Measurements from ENCODE around the gene CCDC102A.
"Not testable (repeated sequence)": the region's sequence is repeated elsewhere in the genome, so short reads cannot be mapped to it uniquely, and the experiment has no call there.

The CCDC102A gene

DNA sequence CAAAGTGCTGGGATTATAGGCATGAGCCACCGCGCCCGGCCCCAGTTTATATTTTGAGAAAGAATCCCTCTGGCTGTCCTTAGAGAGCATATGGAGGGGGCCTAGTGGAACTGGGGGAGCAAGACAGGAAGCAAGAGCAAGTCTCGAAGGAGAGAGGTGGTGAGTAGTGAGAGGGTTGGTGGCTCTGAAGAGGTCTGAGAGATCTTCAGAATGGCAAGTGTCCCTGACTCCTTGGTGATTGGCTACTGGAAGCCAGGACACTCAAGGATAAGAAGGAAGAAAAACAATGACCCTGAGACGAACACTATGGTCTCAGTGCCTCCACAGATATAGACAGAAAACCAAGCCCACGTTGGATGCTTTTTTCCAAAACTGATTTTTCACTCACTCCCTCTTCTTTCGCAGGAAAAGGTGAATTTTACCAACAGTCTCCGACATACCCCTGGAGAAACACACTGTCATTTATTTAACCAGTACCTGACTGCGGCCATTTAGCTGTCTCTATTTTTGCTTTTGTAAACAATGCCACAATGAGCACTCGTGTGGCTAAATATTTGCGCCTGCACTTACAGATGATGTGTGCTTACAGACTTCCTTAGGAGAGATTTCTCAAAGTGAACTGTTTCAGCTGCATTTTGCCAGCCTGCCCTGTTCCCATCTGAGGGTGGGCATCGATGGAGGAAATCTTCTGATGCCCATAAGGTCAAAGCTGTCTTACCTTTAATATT, 34.2 kb downstream of the CCDC102A start:
- no peak for DNase-seq

DNA sequence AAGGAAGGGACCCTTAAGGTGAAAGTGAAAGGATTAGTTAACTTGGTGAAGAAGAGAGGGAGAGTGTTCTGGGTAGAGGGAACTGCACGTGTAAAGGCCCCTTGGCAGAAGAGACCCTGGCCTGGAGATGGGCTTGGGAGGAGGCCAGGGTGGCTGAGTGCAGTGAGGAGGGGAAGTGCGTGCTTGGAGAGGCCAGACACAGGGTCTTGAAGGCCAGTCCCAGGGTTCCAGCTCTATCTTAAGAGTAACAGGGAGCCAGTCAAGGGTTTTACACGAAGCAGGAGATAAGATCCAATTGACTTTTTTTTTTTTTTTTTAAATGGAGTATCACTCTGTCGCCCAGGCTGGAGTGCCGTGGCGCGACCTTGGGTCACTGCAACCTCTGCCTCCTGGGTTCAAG, 34.9 kb downstream of the CCDC102A start:
- no peak for DNase-seq

DNA sequence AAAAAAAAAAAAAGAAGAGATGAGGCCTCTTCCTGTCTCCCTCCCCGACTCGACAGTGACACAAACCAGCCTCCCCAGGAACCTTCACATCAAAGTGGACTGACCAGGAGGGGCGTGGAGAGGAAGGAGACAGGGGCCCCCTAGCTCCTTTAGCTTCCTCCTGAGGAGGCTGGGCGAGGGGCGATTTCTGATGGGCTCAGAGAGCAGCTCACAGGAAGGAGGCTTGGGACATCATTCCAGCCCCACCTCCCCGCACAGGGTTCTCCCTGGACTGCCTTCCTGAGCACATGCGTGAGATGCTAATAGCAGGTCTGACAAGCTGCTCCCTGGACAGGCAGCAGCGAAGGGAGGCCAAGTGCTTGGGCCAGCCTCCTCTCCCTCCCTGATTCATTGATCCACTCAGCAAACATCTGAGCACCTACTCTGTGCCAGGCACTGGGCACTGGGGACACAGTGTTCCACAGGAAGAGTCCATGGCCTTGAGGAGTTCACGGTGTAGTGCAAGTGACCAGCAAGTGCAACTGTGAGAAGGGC, 35.7 kb downstream of the CCDC102A start:
- DNase-seq = no peak

DNA sequence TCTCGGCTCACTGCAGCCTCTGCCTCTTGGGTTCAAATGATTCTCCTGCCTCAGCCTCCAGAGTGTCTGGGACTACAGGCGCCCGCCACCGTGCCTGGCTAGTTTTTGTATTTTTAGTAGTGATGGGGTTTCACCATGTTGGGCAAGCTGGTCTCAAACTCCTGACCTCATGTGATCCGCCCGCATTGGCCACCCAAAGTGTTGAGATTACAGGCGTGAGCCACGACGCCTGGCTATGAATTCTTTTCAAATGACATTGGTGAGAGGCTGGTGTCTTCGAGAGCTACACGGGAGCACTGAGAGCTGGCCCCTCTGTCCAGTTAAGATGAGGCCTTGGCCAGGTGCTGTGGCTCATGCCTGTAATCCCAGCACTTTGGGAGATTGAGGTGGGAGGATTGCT, 36.4 kb downstream of the CCDC102A start:
- DNase-seq = not testable (repeated sequence)

DNA sequence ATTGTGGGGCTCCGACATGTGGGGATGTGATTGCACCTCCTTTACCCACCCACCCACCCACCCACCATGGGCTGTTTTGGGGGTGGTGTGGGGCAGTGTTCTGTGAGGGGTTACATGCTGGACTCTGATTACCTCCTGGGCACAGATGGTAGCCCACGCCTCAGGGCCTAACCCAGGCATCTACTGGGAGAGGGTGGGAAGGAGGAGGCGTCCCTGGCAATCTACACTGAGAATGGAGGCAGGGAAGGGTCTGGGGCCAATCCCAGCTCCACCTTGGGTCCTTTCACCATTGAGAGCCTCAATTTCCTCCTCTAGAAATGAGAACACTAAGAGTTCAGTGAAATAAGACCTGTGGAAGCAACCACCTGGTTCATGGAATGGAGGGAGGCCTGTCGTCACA, 38.3 kb downstream of the CCDC102A start:
- no peak for DNase-seq

DNA sequence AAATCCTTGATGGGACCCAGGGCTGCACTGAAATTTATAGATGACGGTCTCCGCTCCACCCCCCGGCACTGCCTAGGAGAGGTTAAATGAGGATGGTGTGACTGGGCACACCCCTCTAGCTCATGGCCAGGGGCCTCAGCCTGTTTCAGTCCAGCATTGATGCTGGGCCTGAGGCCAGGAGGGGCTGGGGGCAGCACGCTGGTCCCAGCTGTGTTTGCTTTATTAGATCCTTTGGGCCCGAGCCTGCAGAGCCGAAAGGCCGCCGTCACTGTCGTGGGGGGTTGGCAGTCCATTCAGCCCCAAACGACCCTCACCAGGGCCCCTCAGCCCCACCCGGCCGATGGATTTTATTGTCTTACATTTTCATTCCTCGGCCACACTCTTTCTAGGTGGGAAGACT, 39.2 kb downstream of the CCDC102A start:
- no peak for DNase-seq

DNA sequence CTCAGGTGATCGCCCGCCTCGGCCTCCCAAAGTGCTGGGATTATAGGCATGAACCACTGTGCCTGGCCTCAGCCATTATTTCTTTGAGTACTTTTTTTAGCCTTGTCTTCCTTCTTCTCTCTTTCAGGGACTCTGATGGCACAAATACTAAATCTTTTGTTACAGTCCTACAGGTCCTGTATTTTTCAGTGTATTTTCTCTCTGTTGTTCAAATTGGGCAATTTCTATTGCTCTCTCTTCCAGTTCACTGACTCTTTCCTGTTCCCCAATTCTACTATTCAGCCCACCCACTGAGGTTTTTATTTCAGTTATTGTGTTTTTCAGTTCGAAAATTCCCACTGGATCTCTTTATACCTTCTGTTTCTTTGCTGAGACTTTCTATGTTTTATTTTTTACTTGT, 42.6 kb downstream of the CCDC102A start:
- no peak for DNase-seq

DNA sequence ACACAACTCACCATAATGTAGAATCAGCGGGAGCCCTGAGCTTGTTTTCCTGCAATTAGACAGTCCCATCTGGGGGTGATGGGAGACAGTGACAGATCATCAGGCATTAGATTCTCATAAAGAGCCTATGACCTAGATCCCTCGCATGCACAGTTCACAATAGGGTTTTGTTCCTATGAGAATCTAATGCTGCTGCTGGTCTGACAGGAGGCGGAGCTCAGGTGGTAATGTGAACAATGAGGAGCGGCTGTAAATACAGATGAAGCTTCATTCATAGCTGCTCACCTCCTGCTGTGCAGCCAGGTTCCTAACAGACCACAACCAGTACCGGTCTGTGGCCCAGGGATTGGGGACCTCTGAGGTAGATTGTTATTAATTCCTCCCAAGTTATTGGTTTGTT, 47.1 kb downstream of the CCDC102A start:
- no peak for DNase-seq

DNA sequence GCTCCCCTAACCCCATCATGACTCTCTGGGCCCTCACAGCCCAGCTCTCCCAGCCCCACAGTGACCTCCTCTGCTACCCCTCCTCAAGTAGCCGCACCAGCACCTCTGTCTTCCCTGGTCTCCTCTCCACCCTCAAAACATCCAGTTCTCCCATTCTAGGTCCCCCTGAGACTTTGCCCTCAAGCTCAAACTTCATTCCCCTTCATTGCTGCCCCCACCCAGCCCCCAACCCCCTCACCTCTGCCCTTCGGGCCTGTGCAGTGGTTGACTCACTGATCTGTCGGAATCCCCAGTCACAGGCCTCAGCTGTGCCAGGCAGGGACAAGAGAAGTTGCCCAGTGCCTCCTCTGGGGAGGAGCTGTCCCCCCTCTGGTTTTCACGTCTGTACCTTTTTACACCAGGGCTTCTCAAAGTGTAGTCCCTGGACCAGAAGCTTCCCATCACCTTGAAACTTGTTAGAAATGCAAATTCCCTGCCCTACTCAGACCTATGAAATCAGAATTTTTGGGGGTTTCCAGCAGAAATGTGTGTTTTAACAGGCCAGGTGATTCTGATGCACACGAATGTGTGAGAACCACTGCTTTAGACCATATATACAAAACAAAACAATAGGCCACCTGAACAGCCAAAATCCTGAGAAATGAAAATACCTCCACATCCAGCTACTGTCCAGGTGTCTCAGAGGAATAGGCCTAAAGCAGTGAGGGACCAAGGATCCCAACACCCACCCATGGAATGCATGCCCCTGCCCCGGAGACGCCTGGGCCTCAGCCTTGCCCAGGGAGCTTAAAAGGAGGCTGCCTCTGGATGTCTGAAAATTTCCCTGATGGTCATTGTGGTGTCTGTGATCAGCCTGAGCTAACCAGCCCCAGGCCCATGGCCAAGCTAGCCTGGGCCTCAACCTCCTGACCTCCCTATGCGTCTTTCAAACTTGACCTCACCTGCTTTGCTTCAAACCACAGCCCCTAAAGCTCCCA, 49.2 kb downstream of the CCDC102A start:
- no peak for DNase-seq

DNA sequence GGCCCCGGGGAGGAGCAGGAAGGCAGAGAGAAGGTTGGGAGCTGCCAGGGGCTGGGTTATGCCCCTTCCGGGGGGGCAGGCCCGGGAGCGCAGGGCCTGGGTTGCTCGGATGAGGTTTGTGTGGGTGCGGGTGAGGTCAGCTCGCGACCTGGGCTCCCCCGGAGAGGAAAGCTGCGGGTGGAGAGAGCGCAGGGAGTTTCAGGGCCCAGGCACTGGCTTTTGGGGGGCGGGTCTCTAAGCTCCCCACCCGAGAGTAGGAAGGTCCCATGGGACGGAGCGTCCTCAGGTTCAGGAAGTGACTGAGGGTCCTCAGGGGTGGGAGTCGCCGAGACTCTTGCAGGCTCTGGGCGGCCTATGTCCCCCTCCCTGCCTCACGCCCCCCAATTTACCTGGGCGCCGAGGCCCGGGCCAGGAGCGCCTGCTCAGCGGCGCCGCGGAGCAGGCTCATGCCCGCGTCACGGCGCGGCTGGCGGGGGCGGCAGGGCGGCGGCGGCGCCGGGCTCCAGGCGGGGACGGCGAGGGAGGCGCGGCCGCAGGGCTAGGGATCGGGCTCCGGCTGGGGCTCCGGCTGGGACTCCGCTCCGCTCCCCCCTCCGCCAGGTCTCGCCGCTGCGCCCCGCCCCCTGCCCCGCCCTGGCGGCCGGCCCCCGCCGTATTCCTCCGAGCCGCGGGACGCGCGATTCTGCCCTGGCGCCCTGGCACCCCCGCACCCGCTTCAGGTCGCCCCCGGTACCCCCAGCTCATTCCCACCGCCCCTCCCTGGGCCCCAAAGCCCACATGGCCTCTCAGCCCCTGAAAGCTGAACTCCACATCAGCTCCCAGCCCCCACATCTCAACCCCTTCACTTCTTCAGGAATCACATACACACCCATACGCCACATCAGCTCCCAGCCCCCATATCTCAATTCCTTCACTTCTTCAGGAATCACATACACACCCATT, 50.2 kb downstream of the CCDC102A start, which contains the start of gene DOK4:
DOK4 (minus strand) TSS at position 578 of the 942 bp plus-strand sequence. CDS start 6,986 bp downstream, outside the sequence.
- peak in 39 of 51 donors; percentile 15 to 76 (median 53) for DNase-seq

DNA sequence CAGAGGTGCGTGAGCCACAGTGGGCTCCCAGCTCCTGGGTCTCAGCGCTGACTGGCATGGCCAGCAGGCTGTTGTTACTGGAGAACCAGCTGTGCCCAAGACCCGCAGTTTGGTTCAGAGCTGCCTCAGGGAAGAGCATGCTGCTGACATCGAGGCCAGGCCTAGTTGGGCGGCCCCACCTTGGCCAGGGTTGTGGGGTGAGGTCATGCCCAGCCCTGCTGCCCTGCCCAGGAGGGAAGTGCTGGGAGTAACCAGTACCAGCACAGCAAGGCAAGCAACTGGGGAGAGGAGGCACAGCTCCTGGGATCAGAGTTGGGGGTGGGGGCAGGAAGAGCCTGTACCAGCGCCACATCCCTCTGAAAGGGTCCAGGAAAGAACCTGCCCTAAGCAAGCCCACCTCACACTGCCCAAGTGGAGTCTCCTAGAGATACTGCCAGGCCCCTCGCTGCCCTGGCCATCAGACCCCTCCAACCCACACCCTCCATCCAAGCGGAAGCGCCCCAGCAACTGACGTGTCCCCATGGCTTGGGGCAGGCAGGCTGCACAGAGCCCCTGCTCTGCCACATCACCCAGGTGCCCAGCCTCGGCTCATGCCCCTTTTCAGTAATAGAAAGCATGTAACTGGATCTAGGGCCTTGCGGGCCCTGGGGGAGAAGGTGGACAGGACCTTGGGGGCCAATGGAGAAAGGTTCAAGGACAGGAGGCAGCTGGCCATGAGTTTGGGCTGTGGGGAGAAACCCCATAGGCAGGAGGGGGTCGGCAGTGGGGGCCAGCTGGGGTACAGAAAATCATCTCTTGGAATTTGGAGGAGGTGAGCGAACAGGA, 51.1 kb downstream of the CCDC102A start:
- no peak for DNase-seq

DNA sequence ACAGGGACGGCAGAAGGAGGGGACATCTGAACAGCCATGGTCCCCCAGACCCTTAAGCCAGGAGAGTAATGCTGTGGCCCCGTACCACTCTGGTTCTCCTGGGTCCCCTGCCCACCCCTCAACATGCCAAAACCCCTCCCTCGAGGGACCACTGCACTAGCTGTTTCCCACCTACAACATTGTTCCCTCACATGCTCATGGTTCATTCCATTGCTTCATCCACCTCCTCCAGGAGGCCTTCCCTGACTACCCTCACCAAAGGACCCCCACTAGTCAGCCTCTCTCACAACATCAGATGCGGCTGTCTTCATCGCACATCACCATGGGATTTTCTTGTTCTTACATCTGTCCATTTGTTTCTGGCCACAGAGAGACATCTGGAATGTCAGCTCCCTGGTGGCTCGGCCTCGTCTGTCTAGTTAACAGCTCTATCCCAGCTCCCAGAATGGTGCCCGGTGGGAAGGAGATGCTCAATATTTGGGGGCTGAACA, 51.8 kb downstream of the CCDC102A start:
- no peak for DNase-seq

DNA sequence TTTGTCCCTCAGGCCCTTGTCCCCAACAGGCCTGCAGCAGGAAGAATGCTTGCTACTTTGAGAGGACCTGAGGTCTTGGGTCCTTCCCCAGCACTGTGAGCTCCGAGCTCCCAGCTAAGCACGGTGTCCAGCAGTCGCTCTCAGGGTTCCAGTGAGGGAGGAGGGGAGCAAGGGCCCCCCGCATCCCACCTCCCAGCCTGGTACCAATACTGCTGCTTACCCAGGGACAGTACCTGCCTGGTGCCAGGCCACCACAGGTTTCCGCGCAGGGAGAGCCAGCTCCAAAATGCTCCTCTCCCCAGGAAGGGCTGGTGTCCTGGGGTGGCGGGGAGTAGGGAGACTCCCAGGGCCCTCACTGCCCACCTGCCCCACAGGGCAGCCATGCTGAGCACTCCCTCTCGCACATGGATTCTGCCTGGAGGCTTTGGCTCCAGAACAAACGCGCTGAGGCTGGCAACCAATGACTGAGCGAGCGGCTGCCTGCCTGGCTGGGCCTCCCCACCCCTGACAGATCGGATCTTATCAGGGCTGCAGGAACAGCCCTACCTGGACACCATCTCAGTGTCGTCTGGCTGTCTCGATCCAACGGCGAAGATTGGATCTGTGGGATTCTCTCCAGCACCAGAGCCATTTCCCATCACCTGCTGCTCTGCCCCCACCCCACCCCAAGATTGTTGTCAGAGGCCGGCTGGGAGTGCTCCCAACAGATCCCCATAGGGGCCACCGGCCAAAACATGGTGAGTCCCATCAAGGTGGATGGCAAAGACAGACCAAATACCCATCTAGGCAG, 52.5 kb downstream of the CCDC102A start:
- peak in 1 of 51 donors; percentile 21 for DNase-seq

DNA sequence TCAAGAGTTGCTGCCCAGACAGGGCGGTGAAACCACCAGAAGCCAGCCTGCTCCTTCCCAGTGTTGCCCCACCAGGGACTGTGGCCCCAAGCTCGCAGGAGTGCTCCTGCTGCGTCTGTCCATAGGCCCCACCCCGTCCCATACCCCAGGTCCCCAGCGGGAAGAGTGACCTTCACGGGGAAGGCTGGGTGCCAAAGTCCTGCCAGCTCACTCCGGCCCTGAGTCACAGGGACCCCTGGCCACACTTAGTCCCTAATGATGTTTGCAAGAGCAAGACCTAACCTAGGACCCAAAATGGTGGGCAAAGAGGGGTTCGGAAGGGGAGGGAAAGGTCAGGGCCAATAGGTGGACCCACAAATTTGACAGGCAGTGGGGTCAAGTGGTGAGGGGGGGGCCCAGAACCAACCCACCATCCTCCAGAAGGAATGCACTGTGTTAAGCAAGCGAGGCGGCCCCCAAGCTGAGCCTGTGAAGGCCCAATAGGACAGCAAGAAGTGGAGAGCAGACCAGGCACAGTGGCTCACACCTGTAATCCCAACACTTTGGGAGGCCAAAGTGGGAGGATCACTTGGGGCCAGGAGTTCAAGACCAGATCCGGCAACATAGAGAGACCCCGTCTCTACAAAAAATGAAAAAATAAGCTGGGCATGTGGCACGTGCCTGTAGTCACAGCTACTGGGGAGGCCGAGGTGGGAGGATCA, 53.4 kb downstream of the CCDC102A start:
- no peak for DNase-seq

DNA sequence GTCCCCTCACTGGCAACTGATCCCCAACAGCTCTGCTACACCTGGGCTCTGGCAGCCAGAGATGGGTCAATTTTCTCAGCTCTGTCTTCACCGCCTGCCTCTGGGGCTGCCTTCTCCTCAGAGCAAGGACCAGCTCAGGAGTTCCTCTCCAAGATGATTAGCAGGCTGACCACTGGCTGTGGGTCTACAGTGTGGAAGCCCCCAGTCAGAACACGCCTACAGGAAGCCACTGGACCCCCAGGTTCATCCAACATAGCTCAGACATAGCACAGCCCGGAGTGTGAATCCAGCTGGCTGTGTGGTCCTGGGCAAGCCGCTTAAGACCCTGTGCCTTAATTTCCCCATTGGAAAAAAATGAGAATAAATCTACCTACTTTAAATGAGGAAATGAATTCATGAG, 55.0 kb downstream of the CCDC102A start:
- DNase-seq = no peak

DNA sequence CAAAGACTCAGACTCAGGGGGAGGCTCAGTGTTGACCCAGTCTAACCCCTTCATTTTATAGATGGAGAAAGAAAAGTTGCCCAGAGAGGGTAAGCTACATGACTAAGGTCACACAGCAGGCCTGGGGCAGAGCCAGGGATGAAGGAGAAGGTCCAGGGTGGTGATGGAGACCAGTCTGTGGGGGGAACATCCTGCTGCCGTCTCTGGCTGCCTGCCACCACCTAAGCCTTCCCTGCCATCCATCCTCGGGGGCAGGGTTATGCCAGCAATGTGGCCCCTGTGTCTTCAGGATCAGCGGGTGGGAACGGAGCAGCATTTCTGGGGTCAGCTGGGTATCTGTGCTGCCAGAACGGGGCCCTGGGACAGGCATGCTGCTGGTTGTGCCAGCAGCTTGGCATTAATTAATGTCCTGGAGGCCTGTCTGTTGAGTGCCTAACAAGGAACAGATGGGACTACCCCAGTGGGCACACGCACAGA, 55.6 kb downstream of the CCDC102A start:
- no peak for DNase-seq

DNA sequence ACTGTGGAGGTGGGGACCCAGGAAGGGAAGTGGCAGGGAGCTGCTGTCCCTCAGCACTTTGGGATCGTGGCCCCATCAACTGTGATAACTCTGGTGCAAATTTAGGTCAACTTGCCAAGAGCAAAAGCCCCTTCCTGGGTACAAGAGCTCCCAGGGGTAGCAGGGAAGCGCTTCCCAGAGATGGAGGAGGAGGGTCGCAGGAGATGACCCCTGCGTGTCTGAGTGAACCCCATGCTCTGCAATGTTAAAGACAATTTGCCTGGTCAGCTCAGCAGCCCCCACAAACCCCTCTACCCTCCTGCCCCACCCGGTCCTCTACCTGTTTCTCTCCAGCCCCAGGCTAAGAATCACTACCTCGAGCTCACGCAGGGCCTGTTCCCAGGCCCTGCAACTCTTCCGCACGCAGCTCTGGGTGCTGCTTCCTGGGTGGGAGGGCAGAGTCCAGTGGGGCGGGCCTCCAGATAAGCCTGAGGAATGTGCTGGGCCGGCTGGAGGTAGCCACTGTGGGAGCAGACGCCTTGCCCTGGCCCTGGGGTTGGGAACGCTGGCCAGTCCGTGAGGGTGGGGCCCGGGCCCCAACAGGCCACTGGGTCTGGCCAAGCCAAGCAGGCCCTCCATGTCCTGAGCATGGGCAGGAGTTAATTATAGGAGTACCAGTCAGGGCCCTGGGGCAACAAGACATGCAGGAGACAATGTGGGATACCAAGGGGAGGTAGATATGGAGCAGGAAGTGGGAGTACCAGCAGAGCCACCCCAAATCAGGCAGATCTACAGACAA, 56.2 kb downstream of the CCDC102A start:
- DNase-seq = no peak

All from hypothalamus (tissue), 51 donors.